Measurements from ENCODE around the gene ZNF215. TPM values are rescaled to one million over a fixed set of nuclear protein-coding genes. Genes with fewer than 3 reads are reported as not detected.
"Not testable (repeated sequence)": the region's sequence is repeated elsewhere in the genome, so short reads cannot be mapped to it uniquely, and the experiment has no call there.

Gene ZNF215
- 6.7 and 8.9 TPM in 2 replicates for total RNA-seq (2014; rRNA removed; shearing (Covaris generic))

DNA sequence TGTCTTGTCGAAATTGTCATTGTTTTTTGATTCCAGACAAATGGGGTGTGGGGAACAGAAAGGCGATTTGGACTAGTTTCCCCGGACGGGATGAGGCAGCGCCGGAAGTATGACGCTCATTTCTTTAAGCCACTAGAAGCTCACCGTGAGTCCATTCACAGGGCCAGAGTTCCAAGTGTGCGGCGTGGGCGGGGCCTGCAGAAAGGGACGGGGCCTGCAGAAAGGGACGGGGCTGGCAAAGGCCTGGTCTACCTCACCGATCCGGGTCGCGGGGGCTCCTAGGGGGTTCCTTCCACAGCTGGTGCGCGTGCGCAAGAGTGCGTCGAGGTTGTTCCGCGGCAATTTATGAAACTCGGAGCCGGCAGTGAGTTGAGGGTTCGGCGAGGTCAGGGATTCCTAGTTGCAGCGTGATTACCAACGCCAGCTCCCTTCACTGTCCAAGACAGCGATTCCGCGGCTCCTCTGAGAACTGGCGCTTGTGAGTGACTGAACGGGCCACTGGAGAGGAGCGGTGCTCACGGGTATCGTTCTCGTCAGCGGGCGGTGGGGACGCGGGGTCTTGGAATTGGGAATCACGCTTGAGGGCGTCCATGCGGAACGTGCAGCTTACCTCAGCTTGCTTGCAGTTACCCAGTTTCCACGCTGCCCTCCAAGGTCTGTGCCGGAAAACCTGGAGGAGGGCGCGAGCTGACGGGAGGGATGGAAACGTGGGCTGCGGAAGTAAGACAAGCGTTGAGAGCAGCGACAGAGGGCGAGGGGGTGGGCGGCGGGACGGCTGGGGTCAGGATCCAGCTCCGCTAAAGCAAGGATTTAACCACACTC lies at the start of gene ZNF215:
ZNF215 (plus strand) TSS at position 219 of the 822 bp plus-strand sequence. CDS start 5,847 bp downstream, outside the sequence.
- peak; percentile 91 for DNase-seq (ENCODE audit: low read depth)

GRCh38 chr11:6876914-6877313 lies 49.3 kb upstream of the ZNF215 start:
- DNase-seq (ENCODE audit: low read depth): no peak

DNA sequence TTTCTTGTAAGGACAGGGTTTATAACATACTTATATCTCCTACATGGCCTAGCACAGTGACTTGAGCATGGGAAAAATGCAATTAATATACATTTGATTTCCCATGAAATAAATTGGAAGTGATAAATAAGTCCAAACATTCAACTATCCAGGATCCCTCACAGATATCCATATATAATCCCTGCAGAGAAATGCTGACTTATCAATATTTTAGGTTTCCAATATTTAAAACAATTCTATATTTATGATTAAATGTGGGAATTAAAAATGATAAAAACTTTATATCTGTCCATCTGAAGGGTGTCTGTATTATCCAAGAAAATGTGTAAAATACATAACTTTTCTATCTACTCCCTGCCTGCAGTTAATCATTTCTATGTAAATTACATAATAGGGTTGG lies 43.5 kb upstream of the ZNF215 start:
- no peak for DNase-seq (ENCODE audit: low read depth)

DNA sequence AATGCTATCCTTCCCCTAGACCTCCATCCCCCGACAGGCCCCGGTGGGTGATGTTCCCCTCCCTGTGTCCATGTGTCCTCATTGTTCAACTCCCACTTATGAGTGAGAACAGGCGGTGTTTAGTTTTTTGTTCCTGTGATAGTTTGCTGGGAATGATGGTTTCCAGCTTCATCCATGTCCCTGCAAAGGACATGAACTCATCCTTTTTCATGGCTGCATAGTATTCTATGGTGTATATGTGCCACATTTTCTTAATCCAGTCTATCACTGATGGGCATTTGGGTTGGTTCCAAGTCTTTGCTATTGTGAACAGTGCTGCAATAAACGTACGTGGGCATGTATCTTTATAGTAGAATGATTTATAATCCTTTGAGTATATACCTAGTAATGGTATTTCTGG lies 38.5 kb upstream of the ZNF215 start:
- DNase-seq (ENCODE audit: low read depth): not testable (repeated sequence)

GRCh38 chr11:6888830-6889229 lies 37.4 kb upstream of the ZNF215 start:
- no peak for DNase-seq (ENCODE audit: low read depth)

GRCh38 chr11:6889835-6890234 lies 36.4 kb upstream of the ZNF215 start:
- DNase-seq (ENCODE audit: low read depth): no peak

GRCh38 chr11:6892400-6892799 lies 33.8 kb upstream of the ZNF215 start, which contains the start of gene OR2D2:
TSS of gene OR2D2 (minus strand) at chr11:6892500. CDS start at chr11:6892500, 0 bp downstream.
- no peak for DNase-seq (ENCODE audit: low read depth)

- DNase-seq (ENCODE audit: low read depth): no peak
These were observed 32.1 kb upstream of the ZNF215 start for GRCh38 chr11:6894097-6894496.

- DNase-seq (ENCODE audit: low read depth): no peak
These were observed 31.2 kb upstream of the ZNF215 start for GRCh38 chr11:6895010-6895409.

GRCh38 chr11:6898911-6899310 lies 27.3 kb upstream of the ZNF215 start:
- no peak for DNase-seq (ENCODE audit: low read depth)

GRCh38 chr11:6900327-6900999 lies 25.8 kb upstream of the ZNF215 start:
- DNase-seq (ENCODE audit: low read depth): no peak

DNA sequence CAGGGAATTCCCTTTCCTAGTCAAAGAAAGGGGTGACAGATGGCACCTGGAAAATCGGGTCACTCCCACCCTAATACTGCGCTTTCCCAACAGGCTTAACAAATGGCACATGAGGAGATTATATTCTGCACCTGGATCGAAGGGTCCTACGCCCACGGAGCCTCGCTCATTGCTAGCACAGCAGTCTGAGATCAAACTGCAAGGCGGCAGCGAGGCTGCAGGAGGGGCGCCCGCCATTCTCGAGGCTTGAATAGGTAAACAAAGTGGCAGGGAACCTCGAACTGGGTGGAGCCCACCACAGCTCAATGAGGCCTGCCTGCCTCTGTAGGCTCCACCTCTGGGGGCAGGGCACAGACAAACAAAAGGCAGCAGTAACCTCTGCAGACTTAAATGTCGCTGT lies 21.4 kb upstream of the ZNF215 start:
- not testable (repeated sequence) for DNase-seq (ENCODE audit: low read depth)

- DNase-seq (ENCODE audit: low read depth): no peak
These were observed 14.8 kb upstream of the ZNF215 start for GRCh38 chr11:6911378-6911777.

DNA sequence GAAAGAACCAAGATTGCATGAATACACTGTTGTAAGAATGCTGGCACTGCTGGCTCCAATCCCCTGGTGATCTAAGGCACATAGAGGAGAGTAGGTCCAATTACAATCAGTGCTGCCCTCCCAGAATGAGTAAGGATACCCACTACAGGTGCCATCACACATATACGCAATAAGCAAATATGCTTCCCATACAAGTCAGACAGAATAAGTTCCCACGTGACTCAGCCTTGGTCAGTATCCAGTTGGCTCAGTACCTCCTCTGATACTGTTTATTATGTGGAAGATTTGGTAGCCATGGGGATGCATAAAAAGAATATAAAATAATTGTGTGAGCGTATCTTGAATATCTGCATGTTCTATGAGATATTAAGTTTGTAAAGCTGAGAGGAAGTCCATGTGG lies 14.3 kb upstream of the ZNF215 start:
- peak; percentile 10 for DNase-seq (ENCODE audit: low read depth)

GRCh38 chr11:6919698-6920097 lies 6.5 kb upstream of the ZNF215 start:
- DNase-seq (ENCODE audit: low read depth): no peak

DNA sequence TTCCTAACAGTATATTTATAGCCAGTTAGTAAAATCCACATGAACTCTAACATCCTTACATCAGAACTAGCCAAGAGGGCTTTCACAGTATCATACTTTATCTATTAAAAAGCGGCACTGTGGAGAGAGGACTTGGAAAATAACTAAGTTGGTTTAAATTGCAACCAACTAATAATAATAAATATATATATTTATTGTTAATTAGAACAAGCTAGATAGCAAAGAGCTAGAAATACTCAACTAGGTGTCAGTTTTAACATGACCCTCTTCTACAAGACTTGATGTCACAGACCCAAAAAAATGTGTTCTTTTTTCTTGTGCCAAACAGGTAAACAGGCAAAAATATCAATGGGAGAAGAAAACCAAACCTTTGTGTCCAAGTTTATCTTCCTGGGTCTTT lies 5.5 kb upstream of the ZNF215 start, which contains the start of gene OR2D3:
OR2D3 (plus strand) TSS at position 301 of the 400 bp plus-strand sequence; CDS start at position 301, 0 bp downstream.
- DNase-seq (ENCODE audit: low read depth): no peak

GRCh38 chr11:6925007-6925577 lies 1.1 kb upstream of the ZNF215 start:
- no peak for DNase-seq (ENCODE audit: low read depth)

DNA sequence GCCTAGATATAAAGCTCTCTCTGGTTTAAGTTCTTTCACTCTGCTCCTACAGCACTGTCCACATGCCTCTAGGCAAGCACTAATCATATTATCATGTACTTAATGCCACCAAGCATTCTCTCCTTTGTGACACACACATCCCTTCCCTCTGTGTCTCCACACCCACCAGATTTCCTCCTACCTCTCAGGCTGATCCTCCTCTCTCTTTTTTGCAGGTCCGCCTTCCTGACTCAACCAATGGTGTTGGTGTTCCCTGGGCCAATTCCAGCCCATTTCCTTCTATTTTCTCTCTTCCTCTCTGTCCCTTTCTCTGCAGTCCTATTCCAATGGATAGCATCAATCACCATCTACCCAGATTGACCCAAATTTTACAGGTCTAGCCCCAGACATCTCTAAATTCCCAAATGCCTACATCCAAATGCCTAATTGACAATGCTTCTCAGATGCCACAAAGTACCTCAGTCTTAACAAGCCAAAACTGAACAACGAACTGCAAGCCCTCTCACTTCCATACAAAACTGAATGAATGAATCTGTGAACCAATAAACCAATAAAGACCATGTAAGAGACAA lies 504 bp upstream of the ZNF215 start:
- peak; percentile 67 for DNase-seq (ENCODE audit: low read depth)

- no peak for DNase-seq (ENCODE audit: low read depth)
These were observed 898 bp downstream of the ZNF215 start for GRCh38 chr11:6927030-6927617.

DNA sequence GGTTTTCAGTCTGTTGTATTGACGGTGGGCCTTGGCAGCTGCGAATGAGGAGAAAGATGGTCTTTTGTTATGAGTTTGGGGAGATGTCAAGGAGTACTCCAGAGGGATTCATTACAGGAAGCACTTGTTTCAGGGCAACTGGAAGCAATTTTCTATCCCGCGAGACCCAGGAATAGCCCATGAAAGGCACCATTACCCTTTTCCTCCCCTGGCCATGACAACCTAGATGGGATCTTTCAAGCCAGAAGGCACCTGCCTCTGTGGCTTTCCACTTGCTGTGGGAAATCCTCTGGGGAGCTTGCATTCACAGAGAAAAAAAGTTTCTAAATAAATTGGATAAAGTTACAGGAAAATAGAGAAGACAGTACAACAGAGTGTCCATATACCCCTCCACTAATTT lies 2.7 kb downstream of the ZNF215 start:
- no peak for DNase-seq (ENCODE audit: low read depth)

- no peak for DNase-seq (ENCODE audit: low read depth)
These were observed 5.0 kb downstream of the ZNF215 start for GRCh38 chr11:6931146-6931713.
